SK-N-SH treated with all-trans-retinoic acid at 6 μM for 48 hours (cell line): ENCODE measurements around the gene ITIH4.

ENCODE experiments used
- ATAC-seq: fragments of 200-7000 bp; cut with Tn5 transposase; 3 replicates; pipeline ENCODE4 v1.9.1; 2020; ENCODE audit warnings: mild to moderate bottlenecking, moderate library complexity
- BACH2 ChIP-seq: fragments of 250-450 bp; sonication (Bioruptor Pico); IDR thresholded peaks from 2 replicates; pipeline ENCODE4 v1.9.0; 2021; ENCODE audit warnings: mild to moderate bottlenecking, borderline replicate concordance
- CSDC2 ChIP-seq: fragments of 250-450 bp; sonication (Bioruptor Pico); IDR thresholded peaks from 2 replicates; pipeline ENCODE4 v1.5.0; 2020; ENCODE audit warnings: mild to moderate bottlenecking, moderate library complexity
- ESRRG ChIP-seq: fragments of 250-450 bp; sonication (Bioruptor Pico); IDR thresholded peaks from 2 replicates; pipeline ENCODE4 v1.6.1; 2021; ENCODE audit warnings: mild to moderate bottlenecking
- GLIS3 ChIP-seq: fragments of 250-450 bp; sonication (Bioruptor Pico); IDR thresholded peaks from 2 replicates; pipeline ENCODE4 v1.5.0; 2020; ENCODE audit warnings: mild to moderate bottlenecking, moderate library complexity
- OSR1 ChIP-seq: fragments of 250-450 bp; sonication (Bioruptor Pico); IDR thresholded peaks from 2 replicates; pipeline ENCODE4 v1.8.0; 2022; ENCODE audit warnings: moderate library complexity, mild to moderate bottlenecking, inconsistent platforms
- PPARA ChIP-seq: fragments of 250-450 bp; sonication (Bioruptor Pico); IDR thresholded peaks from 2 replicates; pipeline ENCODE4 v1.5.0; 2020; ENCODE audit warnings: mild to moderate bottlenecking, borderline replicate concordance
- TCF4 ChIP-seq: fragments of 250-450 bp; sonication (Bioruptor Pico); IDR thresholded peaks from 2 replicates; pipeline ENCODE4 v1.8.0; 2021; ENCODE audit warnings: mild to moderate bottlenecking, moderate library complexity, borderline replicate concordance
- TOX ChIP-seq: fragments of 250-450 bp; sonication (Bioruptor Pico); IDR thresholded peaks from 2 replicates; pipeline ENCODE4 v1.8.0; 2021; ENCODE audit warnings: mild to moderate bottlenecking, moderate library complexity, borderline replicate concordance
- ZC3H10 ChIP-seq: fragments of 250-450 bp; sonication (Bioruptor Pico); IDR thresholded peaks from 2 replicates; pipeline ENCODE4 v1.5.1; 2021; ENCODE audit warnings: mild to moderate bottlenecking, moderate library complexity
- ZFP30 ChIP-seq: fragments of 450-650 bp; formaldehyde crosslinking; IDR thresholded peaks from 2 replicates; pipeline ENCODE4 v1.5.0; 2022; ENCODE audit warnings: mild to moderate bottlenecking, moderate library complexity
- ZNF565 ChIP-seq: fragments of 450-650 bp; formaldehyde crosslinking; conservative IDR thresholded peaks from 2 replicates; pipeline ENCODE4 v1.5.0; 2020; ENCODE audit warnings: low read depth, mild to moderate bottlenecking, moderate library complexity
- ZNF8 ChIP-seq: fragments of 450-650 bp; formaldehyde crosslinking; IDR thresholded peaks from 2 replicates; pipeline ENCODE4 v1.5.0; 2020; ENCODE audit warnings: mild to moderate bottlenecking, moderate library complexity
- TF ChIP-seq, protein P1 (sequence below): fragments of 250-450 bp; sonication (Bioruptor Pico); IDR thresholded peaks from 2 replicates; pipeline ENCODE4 v1.5.0; 2020; ENCODE audit warnings: mild to moderate bottlenecking, moderate library complexity
- TF ChIP-seq, protein P2 (sequence below): fragments of 250-450 bp; sonication (Bioruptor Pico); IDR thresholded peaks from 2 replicates; pipeline ENCODE4 v1.8.0; 2021; ENCODE audit warnings: low read depth, mild to moderate bottlenecking, moderate library complexity, borderline replicate concordance
- TF ChIP-seq, protein P3 (sequence below): fragments of 250-450 bp; sonication (Bioruptor Pico); IDR thresholded peaks from 2 replicates; pipeline ENCODE4 v1.5.1; 2021; ENCODE audit warnings: mild to moderate bottlenecking, moderate library complexity
- TF ChIP-seq, protein P4 (sequence below): fragments of 250-450 bp; sonication (Bioruptor Pico); IDR thresholded peaks from 2 replicates; pipeline ENCODE4 v1.8.0; 2020; ENCODE audit warnings: mild to moderate bottlenecking, moderate library complexity, borderline replicate concordance

Gene ITIH4

GRCh38 chr3:52794612-52795099 lies 35.8 kb downstream of the ITIH4 start, which contains the start of gene ITIH3:
Gene ITIH3 (plus strand): TSS chr3:52794796. CDS start chr3:52794804, 8 bp downstream.
- no peak for ATAC-seq
- TF ChIP-seq OSR1 (no peak), ZC3H10 (CRISPR knock-in tag) (no peak), GLIS3 (CRISPR knock-in tag) (no peak), BACH2 (no peak), ESRRG (CRISPR knock-in tag) (no peak), ZNF565 (CRISPR knock-in tag) (no peak), TOX (CRISPR knock-in tag) (no peak), TCF4 (CRISPR knock-in tag) (no peak), ZNF8 (CRISPR knock-in tag) (no peak), ZFP30 (CRISPR knock-in tag) (no peak), CSDC2 (CRISPR knock-in tag) (no peak)
- TF ChIP-seq, protein P1, sequence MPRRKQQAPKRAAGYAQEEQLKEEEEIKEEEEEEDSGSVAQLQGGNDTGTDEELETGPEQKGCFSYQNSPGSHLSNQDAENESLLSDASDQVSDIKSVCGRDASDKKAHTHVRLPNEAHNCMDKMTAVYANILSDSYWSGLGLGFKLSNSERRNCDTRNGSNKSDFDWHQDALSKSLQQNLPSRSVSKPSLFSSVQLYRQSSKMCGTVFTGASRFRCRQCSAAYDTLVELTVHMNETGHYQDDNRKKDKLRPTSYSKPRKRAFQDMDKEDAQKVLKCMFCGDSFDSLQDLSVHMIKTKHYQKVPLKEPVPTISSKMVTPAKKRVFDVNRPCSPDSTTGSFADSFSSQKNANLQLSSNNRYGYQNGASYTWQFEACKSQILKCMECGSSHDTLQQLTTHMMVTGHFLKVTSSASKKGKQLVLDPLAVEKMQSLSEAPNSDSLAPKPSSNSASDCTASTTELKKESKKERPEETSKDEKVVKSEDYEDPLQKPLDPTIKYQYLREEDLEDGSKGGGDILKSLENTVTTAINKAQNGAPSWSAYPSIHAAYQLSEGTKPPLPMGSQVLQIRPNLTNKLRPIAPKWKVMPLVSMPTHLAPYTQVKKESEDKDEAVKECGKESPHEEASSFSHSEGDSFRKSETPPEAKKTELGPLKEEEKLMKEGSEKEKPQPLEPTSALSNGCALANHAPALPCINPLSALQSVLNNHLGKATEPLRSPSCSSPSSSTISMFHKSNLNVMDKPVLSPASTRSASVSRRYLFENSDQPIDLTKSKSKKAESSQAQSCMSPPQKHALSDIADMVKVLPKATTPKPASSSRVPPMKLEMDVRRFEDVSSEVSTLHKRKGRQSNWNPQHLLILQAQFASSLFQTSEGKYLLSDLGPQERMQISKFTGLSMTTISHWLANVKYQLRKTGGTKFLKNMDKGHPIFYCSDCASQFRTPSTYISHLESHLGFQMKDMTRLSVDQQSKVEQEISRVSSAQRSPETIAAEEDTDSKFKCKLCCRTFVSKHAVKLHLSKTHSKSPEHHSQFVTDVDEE = no peak
- TF ChIP-seq, protein P2, sequence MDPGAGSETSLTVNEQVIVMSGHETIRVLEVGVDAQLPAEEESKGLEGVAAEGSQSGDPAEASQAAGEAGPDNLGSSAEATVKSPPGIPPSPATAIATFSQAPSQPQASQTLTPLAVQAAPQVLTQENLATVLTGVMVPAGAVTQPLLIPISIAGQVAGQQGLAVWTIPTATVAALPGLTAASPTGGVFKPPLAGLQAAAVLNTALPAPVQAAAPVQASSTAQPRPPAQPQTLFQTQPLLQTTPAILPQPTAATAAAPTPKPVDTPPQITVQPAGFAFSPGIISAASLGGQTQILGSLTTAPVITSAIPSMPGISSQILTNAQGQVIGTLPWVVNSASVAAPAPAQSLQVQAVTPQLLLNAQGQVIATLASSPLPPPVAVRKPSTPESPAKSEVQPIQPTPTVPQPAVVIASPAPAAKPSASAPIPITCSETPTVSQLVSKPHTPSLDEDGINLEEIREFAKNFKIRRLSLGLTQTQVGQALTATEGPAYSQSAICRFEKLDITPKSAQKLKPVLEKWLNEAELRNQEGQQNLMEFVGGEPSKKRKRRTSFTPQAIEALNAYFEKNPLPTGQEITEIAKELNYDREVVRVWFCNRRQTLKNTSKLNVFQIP (CRISPR knock-in tag) = no peak
- TF ChIP-seq, protein P3, sequence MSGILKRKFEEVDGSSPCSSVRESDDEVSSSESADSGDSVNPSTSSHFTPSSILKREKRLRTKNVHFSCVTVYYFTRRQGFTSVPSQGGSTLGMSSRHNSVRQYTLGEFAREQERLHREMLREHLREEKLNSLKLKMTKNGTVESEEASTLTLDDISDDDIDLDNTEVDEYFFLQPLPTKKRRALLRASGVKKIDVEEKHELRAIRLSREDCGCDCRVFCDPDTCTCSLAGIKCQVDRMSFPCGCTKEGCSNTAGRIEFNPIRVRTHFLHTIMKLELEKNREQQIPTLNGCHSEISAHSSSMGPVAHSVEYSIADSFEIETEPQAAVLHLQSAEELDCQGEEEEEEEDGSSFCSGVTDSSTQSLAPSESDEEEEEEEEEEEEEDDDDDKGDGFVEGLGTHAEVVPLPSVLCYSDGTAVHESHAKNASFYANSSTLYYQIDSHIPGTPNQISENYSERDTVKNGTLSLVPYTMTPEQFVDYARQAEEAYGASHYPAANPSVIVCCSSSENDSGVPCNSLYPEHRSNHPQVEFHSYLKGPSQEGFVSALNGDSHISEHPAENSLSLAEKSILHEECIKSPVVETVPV (CRISPR knock-in tag) = no peak
- TF ChIP-seq, protein P4, sequence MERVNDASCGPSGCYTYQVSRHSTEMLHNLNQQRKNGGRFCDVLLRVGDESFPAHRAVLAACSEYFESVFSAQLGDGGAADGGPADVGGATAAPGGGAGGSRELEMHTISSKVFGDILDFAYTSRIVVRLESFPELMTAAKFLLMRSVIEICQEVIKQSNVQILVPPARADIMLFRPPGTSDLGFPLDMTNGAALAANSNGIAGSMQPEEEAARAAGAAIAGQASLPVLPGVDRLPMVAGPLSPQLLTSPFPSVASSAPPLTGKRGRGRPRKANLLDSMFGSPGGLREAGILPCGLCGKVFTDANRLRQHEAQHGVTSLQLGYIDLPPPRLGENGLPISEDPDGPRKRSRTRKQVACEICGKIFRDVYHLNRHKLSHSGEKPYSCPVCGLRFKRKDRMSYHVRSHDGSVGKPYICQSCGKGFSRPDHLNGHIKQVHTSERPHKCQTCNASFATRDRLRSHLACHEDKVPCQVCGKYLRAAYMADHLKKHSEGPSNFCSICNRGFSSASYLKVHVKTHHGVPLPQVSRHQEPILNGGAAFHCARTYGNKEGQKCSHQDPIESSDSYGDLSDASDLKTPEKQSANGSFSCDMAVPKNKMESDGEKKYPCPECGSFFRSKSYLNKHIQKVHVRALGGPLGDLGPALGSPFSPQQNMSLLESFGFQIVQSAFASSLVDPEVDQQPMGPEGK (CRISPR knock-in tag) = no peak
- TF ChIP-seq, all 23 proteins: peak for 0

DNA sequence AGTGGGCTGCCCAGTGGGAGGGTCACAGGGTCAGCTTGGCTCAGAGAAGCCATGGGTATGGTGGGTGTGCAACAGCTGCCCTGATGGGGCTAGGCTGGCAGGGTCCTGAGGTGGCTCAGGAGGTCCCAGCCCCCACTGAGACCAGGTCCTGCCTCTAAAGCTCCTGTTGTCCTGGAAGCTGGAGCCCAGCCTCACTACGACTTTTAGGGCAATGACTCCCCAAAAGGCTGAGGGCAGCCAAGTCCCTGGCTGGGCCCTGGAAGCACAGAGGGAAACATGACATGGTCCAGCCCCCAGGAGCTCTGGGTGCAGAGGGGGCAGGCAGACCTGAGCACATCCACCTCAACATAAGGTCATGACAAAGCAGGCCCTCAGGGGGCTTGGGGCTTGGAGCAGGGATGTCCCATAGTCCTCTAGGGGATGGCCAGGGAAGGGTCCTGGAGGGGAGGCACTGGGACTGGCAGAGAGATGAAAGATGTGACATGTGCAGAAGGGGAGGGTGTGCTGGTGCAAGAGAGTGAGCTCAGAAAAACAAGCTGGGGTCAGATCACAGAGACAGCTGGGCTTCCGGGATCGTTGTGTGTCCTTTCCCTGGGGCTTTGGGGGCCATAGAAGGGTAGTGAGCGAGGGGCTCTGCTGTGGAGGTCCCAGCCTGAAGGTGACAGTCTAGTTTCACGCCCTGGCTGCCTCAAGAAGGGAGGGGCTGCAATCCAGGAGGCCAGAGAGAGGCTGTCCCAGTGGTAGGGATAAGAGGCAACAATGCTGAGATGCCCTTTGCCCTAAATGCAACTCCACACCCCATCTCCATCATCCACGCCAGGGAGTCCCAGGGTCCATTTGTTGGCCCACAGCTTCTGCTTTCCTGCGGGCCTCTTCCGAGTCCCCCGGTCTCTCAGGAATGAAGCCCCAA lies 36.5 kb downstream of the ITIH4 start:
- TF ChIP-seq, protein P1 = no peak
- no peak for TF ChIP-seq PPARA
- TF ChIP-seq OSR1 = no peak
- TF ChIP-seq, protein P2 (CRISPR knock-in tag) = no peak
- TF ChIP-seq, protein P4 (CRISPR knock-in tag) = no peak
- TF ChIP-seq, protein P3 (CRISPR knock-in tag) = no peak
- TF ChIP-seq BACH2 = no peak
- no peak for ATAC-seq
